ENCODE results near the gene DHX58.

GRCh38 chr17:42077755-42078154, 34.8 kb downstream of the DHX58 start:
- TF ChIP-seq JUND (IDR thresholded peaks at IDR 0.05) (no peak), CTCF (IDR thresholded peaks at IDR 0.05; ENCODE audit: low read depth, low read length, missing input control) (no peak), YY1 (IDR thresholded peaks at IDR 0.05) (no peak), RAD21 (IDR thresholded peaks at IDR 0.05) (no peak), MAX (IDR thresholded peaks at IDR 0.05) (no peak)
